Measurements from ENCODE around the gene GBP2.
"Not testable (repeated sequence)": the region's sequence is repeated elsewhere in the genome, so short reads cannot be mapped to it uniquely, and the experiment has no call there.

Gene GBP2

GRCh38 chr1:89129911-89130310, 4.0 kb upstream of the GBP2 start:
- no peak for TF ChIP-seq CTCF (IDR thresholded peaks at IDR 0.05; ENCODE audit: extremely low read depth, insufficient read depth, missing control alignments)
- no peak for DNase-seq (ENCODE audit: low spot score)
- in situ Hi-C loops (cut with MboI; ENCODE audit: low pct_unique_long_range_greater_than_20kb, low sequenced_read_pairs, unreplicated experiment) = no loop called here

GRCh38 chr1:89128003-89128458, 2.1 kb upstream of the GBP2 start:
- in situ Hi-C loops (cut with MboI; ENCODE audit: low pct_unique_long_range_greater_than_20kb, low sequenced_read_pairs, unreplicated experiment) = not testable (repeated sequence)

GRCh38 chr1:89126602-89127565, 970 bp upstream of the GBP2 start:
- DNase-seq (ENCODE audit: low spot score); in situ Hi-C loops (cut with MboI; ENCODE audit: low pct_unique_long_range_greater_than_20kb, low sequenced_read_pairs, unreplicated experiment): not testable (repeated sequence)

More at GRCh38 chr1:89128003-89128458, 2.1 kb upstream of the GBP2 start:
- not testable (repeated sequence) for DNase-seq (ENCODE audit: low spot score)

GRCh38 chr1:89125240-89125912, 538 bp downstream of the GBP2 start:
- DNase-seq (ENCODE audit: low spot score) = no peak
- TF ChIP-seq CTCF (IDR thresholded peaks at IDR 0.05; ENCODE audit: extremely low read depth, insufficient read depth, missing control alignments) = no peak
- in situ Hi-C loops (cut with MboI; ENCODE audit: low pct_unique_long_range_greater_than_20kb, low sequenced_read_pairs, unreplicated experiment) = no loop called here

GRCh38 chr1:89121641-89122040, 4.3 kb downstream of the GBP2 start:
- in situ Hi-C loops (cut with MboI; ENCODE audit: low pct_unique_long_range_greater_than_20kb, low sequenced_read_pairs, unreplicated experiment) = no loop called here
- no peak for DNase-seq (ENCODE audit: low spot score)
- no peak for TF ChIP-seq CTCF (IDR thresholded peaks at IDR 0.05; ENCODE audit: extremely low read depth, insufficient read depth, missing control alignments)

- DNase-seq (ENCODE audit: low spot score) = no peak
- no peak for TF ChIP-seq CTCF (IDR thresholded peaks at IDR 0.05; ENCODE audit: extremely low read depth, insufficient read depth, missing control alignments)
- in situ Hi-C loops (cut with MboI; ENCODE audit: low pct_unique_long_range_greater_than_20kb, low sequenced_read_pairs, unreplicated experiment) = no loop called here
Measured at GRCh38 chr1:89114662-89115061, 11.3 kb downstream of the GBP2 start.

DNA sequence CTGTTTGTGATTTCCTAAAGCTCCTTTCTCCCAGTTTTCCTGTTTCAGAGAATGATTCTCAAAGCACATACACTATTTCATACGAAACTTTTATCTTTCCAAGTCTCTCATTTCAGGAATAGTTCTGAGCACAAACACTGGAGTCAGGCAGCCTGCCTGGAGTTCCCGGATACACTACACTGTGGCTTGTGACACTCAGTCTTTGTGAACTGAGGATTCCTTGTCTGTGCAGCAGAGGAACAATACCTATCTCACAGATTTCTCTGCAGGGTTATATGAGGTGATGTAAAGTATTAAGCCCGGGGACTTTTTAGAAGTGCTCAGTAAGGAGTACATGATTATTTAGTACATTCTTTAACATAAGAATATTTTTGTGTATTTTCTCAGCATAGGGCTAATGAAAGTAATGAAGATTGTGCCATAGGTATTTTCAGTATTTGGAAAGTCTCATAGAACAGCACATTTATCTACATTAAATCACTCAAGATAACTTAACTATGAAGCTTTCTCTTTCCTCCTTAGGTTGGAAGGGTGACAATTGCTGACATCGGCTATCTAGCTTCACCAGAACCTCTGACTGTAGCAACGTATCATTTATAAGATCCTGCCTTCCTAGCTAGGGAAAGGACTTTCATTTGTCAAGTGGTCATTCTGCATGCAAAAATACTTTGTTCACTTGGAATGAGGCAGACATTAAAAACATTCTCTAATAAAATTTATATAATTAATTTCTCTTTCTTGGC, 12.9 kb downstream of the GBP2 start:
- TF ChIP-seq CTCF (IDR thresholded peaks at IDR 0.05; ENCODE audit: extremely low read depth, insufficient read depth, missing control alignments) = no peak
- in situ Hi-C loops (cut with MboI; ENCODE audit: low pct_unique_long_range_greater_than_20kb, low sequenced_read_pairs, unreplicated experiment) = no loop called here
- DNase-seq (ENCODE audit: low spot score) = no peak
